Endothelial cell of umbilical vein (primary cell): Measurements from ENCODE around the gene MAP4K2. TPM values are rescaled to one million over a fixed set of nuclear protein-coding genes. Genes with fewer than 3 reads are reported as not detected.

Experiments used
- BruUV-seq: library from RNA; stranded (reverse); fragments of 400-500 nt; replicated peaks from 2 replicates; lab custom pipeline; 2021; lab: Mats Ljungman, UMichigan
- CTCF ChIA-PET: fragments of 300-600, 350-600 bp; sonication (Branson Sonifier 250); formaldehyde crosslinking; loops from one replicate; lab custom pipeline; 2021; ENCODE audit warnings: antibody characterized with exemption, inconsistent platforms; lab: Charles Lee
- POLR2A ChIA-PET: fragments of 300-600, 350-600 bp; sonication (Branson Sonifier 250); formaldehyde crosslinking; loops from one replicate; lab custom pipeline; 2021; ENCODE audit warnings: antibody characterized with exemption, inconsistent platforms; lab: Charles Lee
- DNase-seq: peaks from one replicate; pipeline ENCODE4 v3.0.0-alpha.2; 2011; ENCODE audit warnings: low read depth, low spot score
- FAIRE-seq: peaks from 2 replicates; lab custom pipeline; 2011; peaks lifted over from hg19 to GRCh38; lab: Jason Lieb, UNC
- H2AFZ ChIP-seq: 2 replicates; pipeline ENCODE4 v1.6.0; 2012; ENCODE audit warnings: low read depth, low read length, control low read depth, inconsistent platforms
- H3K27ac ChIP-seq: 2 replicates; pipeline ENCODE4 v1.5.1; 2011; ENCODE audit warnings: low read depth, mild to moderate bottlenecking, control low read depth, low read length, moderate library complexity; ENCODE audit not compliant: insufficient read depth
- H3K27me3 ChIP-seq, 2 experiments: 2 replicates each; pipeline versions ENCODE4 v1.6.0 to v1.6.1; 2011; ENCODE audit warnings: low read length in 2 of 2, mixed read lengths in 1 of 2; ENCODE audit not compliant: control insufficient read depth in 2 of 2, insufficient read depth in 2 of 2
- H3K36me3 ChIP-seq, 2 experiments: 2 replicates in 1 of 2; 3 replicates in 1 of 2; pipeline ENCODE4 v1.5.1; 2011; ENCODE audit warnings: low read length in 2 of 2, mild to moderate bottlenecking in 1 of 2, moderate library complexity in 1 of 2; ENCODE audit not compliant: control insufficient read depth in 2 of 2, insufficient read depth in 2 of 2; ENCODE audit errors: extremely low read depth in 1 of 2
- H3K4me1 ChIP-seq: 3 replicates; pipeline ENCODE4 v1.5.1; 2011; ENCODE audit warnings: mild to moderate bottlenecking, low read length; ENCODE audit not compliant: control insufficient read depth, insufficient read depth; ENCODE audit errors: extremely low read depth
- H3K4me2 ChIP-seq: 2 replicates; pipeline ENCODE4 v1.6.1; 2011; ENCODE audit warnings: low read length, control low read depth, mixed read lengths; ENCODE audit not compliant: insufficient read depth
- H3K4me3 ChIP-seq, 3 experiments: fragments of 200-600 bp in 1 of 3; sonication (generic), shearing (Covaris generic) in 1 of 3; replicated peaks in 1 of 3; 2 replicates each; pipeline ENCODE4 v1.5.1; 2011 to 2016; ENCODE audit warnings: control low read depth in 3 of 3, low read length in 3 of 3, mild to moderate bottlenecking in 2 of 3, inconsistent platforms in 1 of 3, low read depth in 1 of 3, moderate library complexity in 1 of 3; ENCODE audit not compliant: insufficient read depth in 1 of 3
- H3K79me2 ChIP-seq: 2 replicates; pipeline ENCODE4 v1.6.0; 2012; ENCODE audit warnings: low read length, inconsistent platforms; ENCODE audit not compliant: control insufficient read depth, insufficient read depth
- H3K9ac ChIP-seq: replicated peaks from 2 replicates; pipeline ENCODE3; 2011; ENCODE audit warnings: low read length, control low read depth; ENCODE audit not compliant: insufficient read depth; ENCODE audit errors: extremely low read depth
- H3K9me1 ChIP-seq: replicated peaks from 3 replicates; pipeline ENCODE4 v1.6.0; 2011; ENCODE audit warnings: mild to moderate bottlenecking, low read length; ENCODE audit not compliant: control insufficient read depth, insufficient read depth; ENCODE audit errors: extremely low read depth
- H3K9me3 ChIP-seq: replicated peaks from 2 replicates; pipeline ENCODE4 v1.5.1; 2012; ENCODE audit warnings: low read length, inconsistent platforms; ENCODE audit not compliant: control insufficient read depth, insufficient read depth
- H4K20me1 ChIP-seq: replicated peaks from 2 replicates; pipeline ENCODE3; 2011; ENCODE audit warnings: mild to moderate bottlenecking, low read length; ENCODE audit not compliant: control insufficient read depth, insufficient read depth; ENCODE audit errors: extremely low read depth
- EZH2 ChIP-seq: IDR thresholded peaks from 2 replicates; pipeline ENCODE4 v1.6.1; 2012; ENCODE audit warnings: borderline replicate concordance, low read depth, mild to moderate bottlenecking, moderate library complexity, low read length, inconsistent platforms; ENCODE audit not compliant: severe bottlenecking
- FOS ChIP-seq: IDR thresholded peaks from 2 replicates; pipeline ENCODE4 v1.6.1; 2011; ENCODE audit warnings: mild to moderate bottlenecking, low read length, moderate library complexity, borderline replicate concordance; ENCODE audit not compliant: insufficient read depth
- GATA2 ChIP-seq: IDR thresholded peaks from 2 replicates; pipeline ENCODE4 v1.7.0; 2011; ENCODE audit warnings: low read depth, mild to moderate bottlenecking, moderate library complexity, mixed read lengths, low read length; ENCODE audit not compliant: insufficient read length, insufficient read depth
- JUN ChIP-seq: IDR thresholded peaks from 2 replicates; pipeline ENCODE4 v1.6.1; 2011; ENCODE audit warnings: borderline replicate concordance, low read depth; ENCODE audit not compliant: insufficient read length, insufficient read depth
- MYC ChIP-seq: IDR thresholded peaks from one replicate; pipeline ENCODE4 v1.6.1; 2011; ENCODE audit warnings: mild to moderate bottlenecking, low read depth, low read length
- POLR2A ChIP-seq: IDR thresholded peaks from 2 replicates; pipeline ENCODE4 v1.6.1; 2012; ENCODE audit warnings: low read depth, mild to moderate bottlenecking, control low read depth, low read length
- POLR2AphosphoS5 ChIP-seq: IDR thresholded peaks from 2 replicates; pipeline ENCODE4 v1.6.1; 2012; ENCODE audit warnings: low read depth, mild to moderate bottlenecking, control low read depth, low read length, moderate library complexity; ENCODE audit not compliant: insufficient read depth
- dilution Hi-C: fragments of 300-500 bp; cut with MboI; formaldehyde crosslinking; loops from one replicate; pipeline ENCODE4 v1.15.0; 2019; ENCODE audit warnings: low sequenced_read_pairs; ENCODE audit not compliant: extremely low pct_ligation_motif_present
- intact Hi-C: fragments of 100-400 bp; cut with micrococcal nuclease; formaldehyde crosslinking; loops from one replicate; pipeline ENCODE4 v1.10.0; 2022
- polyA plus RNA-seq, 4 experiments: library from polyadenylated mRNA; depleted of rRNA in 3 of 4; stranded (reverse) in 3 of 4; unstranded in 1 of 4; fragments of >200 nt; gene quantifications; 2 replicates each; pipeline versions ENCODE4 v1.2.1 to v1.2.3, GENCODE V29; 2011 to 2012; ENCODE audit warnings: missing spikeins in 1 of 4
- total RNA-seq: library from RNA; stranded (reverse); gene quantifications from 2 replicates; pipeline ENCODE4 v1.2.3, GENCODE V29; 2021
- TF ChIP-seq, protein P1 (sequence below): IDR thresholded peaks from 2 replicates; pipeline ENCODE4 v1.6.1; 2011; ENCODE audit not compliant: insufficient read depth, insufficient read length

The MAP4K2 gene
- total and polyA plus RNA-seq, 2 donors (not counting 3 experiments of a cell fraction or from before 2014, with no cell fraction given): 43.3 to 44.0 TPM

DNA sequence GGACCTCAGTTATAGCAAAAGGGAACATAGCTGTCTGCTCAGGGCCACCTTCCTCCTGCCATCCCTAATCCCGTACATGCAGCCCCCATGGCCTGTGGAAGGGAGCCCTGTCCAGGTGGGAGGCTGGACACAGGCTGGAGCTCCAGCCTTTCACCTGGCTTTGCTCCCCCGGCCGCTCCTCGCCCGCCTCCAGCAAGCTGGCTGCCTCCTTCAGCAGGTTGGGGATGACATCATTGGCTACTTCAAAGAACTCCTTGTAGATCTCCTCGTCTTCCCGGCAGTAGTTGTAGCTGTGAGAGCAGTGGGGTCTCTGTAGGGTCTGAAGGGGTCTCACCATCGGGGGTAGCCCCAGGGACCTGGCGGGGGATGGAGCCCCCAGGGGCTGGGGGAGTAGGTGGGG lies 2.5 kb upstream of the MAP4K2 start:
- no peak overlapping the region for H3K4me3 ChIP-seq
- peaks cover 35% of the 10 kb centered on the region for H3K4me1 ChIP-seq
- H3K4me2 ChIP-seq: no peak overlapping the region
- no peak overlapping the region for H2AFZ ChIP-seq
- no peaks in the 10 kb centered on the region for H3K27me3 ChIP-seq
- peaks cover 0 to 25% of the 10 kb centered on the region in 2 experiments for H3K36me3 ChIP-seq
- CTCF ChIA-PET: no interaction called here
- DNase-seq (no peak), FAIRE-seq (no peak)
- H3K9me3 ChIP-seq: no peaks in the 10 kb centered on the region
- peaks cover 7% of the 10 kb centered on the region for H3K79me2 ChIP-seq
- no peaks in the 10 kb centered on the region for H4K20me1 ChIP-seq
- H3K9me1 ChIP-seq: no peaks in the 10 kb centered on the region
- H3K27ac ChIP-seq: no peak overlapping the region
- POLR2A ChIA-PET: no interaction called here
- H3K9ac ChIP-seq: no peak overlapping the region
- BruUV-seq: no TSS peak
- dilution Hi-C loops (no loop called here), intact Hi-C loops (no loop called here)
- TF ChIP-seq FOS (no peak), POLR2AphosphoS5 (no peak), MYC (no peak), JUN (no peak), POLR2A (no peak)
- TF ChIP-seq, protein P1, sequence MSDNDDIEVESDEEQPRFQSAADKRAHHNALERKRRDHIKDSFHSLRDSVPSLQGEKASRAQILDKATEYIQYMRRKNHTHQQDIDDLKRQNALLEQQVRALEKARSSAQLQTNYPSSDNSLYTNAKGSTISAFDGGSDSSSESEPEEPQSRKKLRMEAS: no peak

DNA sequence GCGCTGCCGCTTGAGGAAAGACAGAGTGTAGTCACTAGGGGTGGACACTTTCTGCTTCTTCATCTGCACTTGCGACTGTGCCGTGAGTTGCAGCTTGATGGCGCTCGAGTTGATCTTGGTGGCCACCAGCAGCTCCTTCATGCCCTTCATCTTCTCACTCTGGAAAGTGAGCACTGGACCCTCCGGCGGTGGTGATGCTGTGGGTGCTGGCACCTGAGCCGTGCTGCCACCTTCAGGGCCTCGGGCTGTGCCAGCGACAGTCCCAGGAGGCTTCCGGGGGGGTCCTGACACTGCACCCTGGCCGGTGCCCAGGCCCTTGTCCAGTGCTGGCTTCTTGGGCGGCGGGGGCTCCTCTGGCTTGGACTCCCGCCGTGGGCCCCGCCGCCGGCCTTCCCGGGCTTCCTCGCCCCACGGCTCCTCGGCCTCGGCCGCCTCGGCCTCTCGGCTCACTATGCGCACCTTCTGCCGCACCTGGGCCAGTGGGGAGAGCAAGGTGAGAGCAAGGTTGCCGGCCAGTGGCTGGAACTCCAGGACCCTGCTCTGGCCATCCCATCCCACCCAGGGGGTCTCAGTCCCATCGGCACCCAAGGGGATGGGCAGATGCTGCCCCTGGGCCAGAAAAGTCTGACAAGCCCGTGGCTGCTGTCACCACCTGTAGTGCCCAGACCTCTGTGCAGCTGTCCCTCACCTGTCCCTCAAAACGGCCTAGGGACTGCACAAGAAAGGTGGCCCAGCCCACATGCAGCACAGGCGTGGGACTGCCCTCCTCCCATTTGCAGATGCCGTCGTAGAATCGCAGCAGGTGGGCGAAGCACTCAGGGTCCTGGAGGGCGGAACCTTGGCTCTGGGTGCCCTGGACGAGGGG lies 1.6 kb upstream of the MAP4K2 start:
- intact Hi-C loops (no loop called here), dilution Hi-C loops (no loop called here)
- TF ChIP-seq POLR2A: no peak
- TF ChIP-seq GATA2: no peak
- no peak for TF ChIP-seq POLR2AphosphoS5
- no peak for TF ChIP-seq MYC
- no peak for TF ChIP-seq EZH2
- TF ChIP-seq, protein P1: no peak
- TF ChIP-seq FOS: no peak
- no peak overlapping the region for H3K4me2 ChIP-seq
- FAIRE-seq (no peak), DNase-seq (no peak)
- no peak overlapping the region for H2AFZ ChIP-seq
- ChIA-PET CTCF (interaction anchor here (0.8 to 1.9 kb wide), 4 partner anchors 10 to 84 kb away, joined by 3 to 8 read pairs (median 4); partner anchors contain the start of gene CDC42BPG), POLR2A (no interaction called here)
- no peaks in the 10 kb centered on the region for H3K9me1 ChIP-seq
- peaks cover 7% of the 10 kb centered on the region for H3K79me2 ChIP-seq
- H4K20me1 ChIP-seq: no peaks in the 10 kb centered on the region
- H3K4me1 ChIP-seq: peaks cover 41% of the 10 kb centered on the region
- no TSS peak for BruUV-seq
- H3K9ac ChIP-seq: no peak overlapping the region
- H3K27me3 ChIP-seq: no peaks in the 10 kb centered on the region
- H3K9me3 ChIP-seq: no peaks in the 10 kb centered on the region
- no peak overlapping the region for H3K4me3 ChIP-seq
- H3K27ac ChIP-seq: no peak overlapping the region
- H3K36me3 ChIP-seq: peaks cover 0 to 25% of the 10 kb centered on the region in 2 experiments
